Naive thymus-derived CD4-positive, alpha-beta T cell (primary cell): Measurements from ENCODE around the gene SYT8. TPM values are rescaled to one million over a fixed set of nuclear protein-coding genes. Genes with fewer than 3 reads are reported as not detected.

ENCODE experiments used
- ATAC-seq: fragments of 150-1000 bp; cut with Tn5 transposase; 2 replicates; pipeline ENCODE4 v1.10.0; 2021; ENCODE audit warnings: mild to moderate bottlenecking, moderate library complexity
- CTCF ChIA-PET: fragments of 350-600 bp; sonication (Branson Sonifier 250); formaldehyde crosslinking; loops from one replicate; lab custom pipeline; 2021; ENCODE audit warnings: antibody characterized with exemption; lab: Charles Lee
- POLR2A ChIA-PET: fragments of 350-600 bp; sonication (Branson Sonifier 250); formaldehyde crosslinking; loops from one replicate; lab custom pipeline; 2021; ENCODE audit warnings: antibody characterized with exemption, inconsistent platforms; lab: Charles Lee
- DNase-seq, 9 donors: peaks; one replicate each; pipeline versions ENCODE4 v3.0.0 to v3.0.0-alpha.2; 2020 to 2022; ENCODE audit warnings: mixed read lengths in 1 of 9
- H3K27ac ChIP-seq: one replicate; pipeline ENCODE4 v1.7.0; 2013; ENCODE audit warnings: mild to moderate bottlenecking, low read depth, low read length, moderate library complexity
- H3K27me3 ChIP-seq, 2 donors: one replicate each; pipeline ENCODE4 v1.7.0; 2013; ENCODE audit warnings: low read length in 2 of 2, mild to moderate bottlenecking in 2 of 2, moderate library complexity in 2 of 2; ENCODE audit not compliant: control insufficient read depth in 2 of 2, insufficient read depth in 2 of 2
- H3K36me3 ChIP-seq, 3 experiments: 1 replicate in 2 of 3; 2 replicates in 1 of 3; pipeline ENCODE4 v1.7.0; 2013; ENCODE audit warnings: low read length in 3 of 3, mild to moderate bottlenecking in 3 of 3, moderate library complexity in 1 of 3; ENCODE audit not compliant: insufficient read depth in 3 of 3, control insufficient read depth in 2 of 3
- H3K4me1 ChIP-seq, 2 donors: one replicate each; pipeline ENCODE4 v1.7.0; 2013; ENCODE audit warnings: low read length in 2 of 2, mild to moderate bottlenecking in 2 of 2, moderate library complexity in 1 of 2; ENCODE audit not compliant: control insufficient read depth in 2 of 2, insufficient read depth in 2 of 2
- H3K4me3 ChIP-seq: 2 replicates; pipeline ENCODE4 v1.7.0; 2013; ENCODE audit warnings: mild to moderate bottlenecking, low read length
- H3K9me3 ChIP-seq, 3 experiments: 1 replicate in 2 of 3; 2 replicates in 1 of 3; pipeline ENCODE4 v1.7.0; 2013; ENCODE audit warnings: low read length in 3 of 3; ENCODE audit not compliant: control insufficient read depth in 2 of 3
- H3K27ac Mint-ChIP-seq, 9 donors: one replicate each; pipeline ENCODE4 v1.8.0; 2020 to 2022; ENCODE audit warnings: mixed read lengths in 9 of 9, mild to moderate bottlenecking in 8 of 9, moderate library complexity in 5 of 9, inconsistent platforms in 2 of 9
- H3K27me3 Mint-ChIP-seq, 5 donors: one replicate each; pipeline ENCODE4 v1.8.0; 2021 to 2022; ENCODE audit warnings: mixed read lengths in 5 of 5, mild to moderate bottlenecking in 1 of 5
- H3K36me3 Mint-ChIP-seq, 5 donors: one replicate each; pipeline ENCODE4 v1.8.0; 2020 to 2022; ENCODE audit warnings: mixed read lengths in 5 of 5, mild to moderate bottlenecking in 3 of 5, inconsistent platforms in 1 of 5
- H3K4me1 Mint-ChIP-seq, 7 donors: one replicate each; pipeline ENCODE4 v1.8.0; 2020 to 2022; ENCODE audit warnings: mixed read lengths in 7 of 7, mild to moderate bottlenecking in 3 of 7, inconsistent platforms in 1 of 7
- H3K4me3 Mint-ChIP-seq, 10 donors: one replicate each; pipeline ENCODE4 v1.8.0; 2020 to 2022; ENCODE audit warnings: mild to moderate bottlenecking in 10 of 10, mixed read lengths in 10 of 10, moderate library complexity in 6 of 10, inconsistent platforms in 2 of 10
- H3K9me3 Mint-ChIP-seq, 11 donors: one replicate each; pipeline ENCODE4 v1.8.0; 2020 to 2022; ENCODE audit warnings: mixed read lengths in 11 of 11, mild to moderate bottlenecking in 4 of 11, inconsistent platforms in 1 of 11, moderate library complexity in 1 of 11
- intact Hi-C, 2 donors: fragments of 100-400 bp; cut with micrococcal nuclease; formaldehyde crosslinking; loops; one replicate each; pipeline ENCODE4 v1.15.1; 2023
- polyA plus RNA-seq, 2 donors: library from polyadenylated mRNA; unstranded; fragments of 300-500 nt; fragmentation: Illumina TruSeq; gene quantifications; one replicate each; pipeline ENCODE4 v1.2.3, GENCODE V29; 2021
- total RNA-seq, 6 experiments: library from RNA in 5 of 6; stranded (reverse) in 5 of 6; gene quantifications; 1 replicate in 5 of 6; 2 replicates in 1 of 6; pipeline ENCODE4 v1.2.3 and lab custom pipeline; 2021 to 2026

SYT8 gene
- total and polyA plus RNA-seq, 7 experiments from 2014 or later, result not detected

- no peaks in the 10 kb centered on the region for H3K27me3 ChIP-seq
- Mint-ChIP-seq H3K36me3 (peaks cover 0 to 2% (median 0%) of the 10 kb centered on the region in 5 donors), H3K27me3 (no peaks in the 10 kb centered on the region), H3K4me1 (peaks cover 6 to 36% (median 10%) of the 10 kb centered on the region in 7 donors), H3K27ac (peak overlapping the region in 2 of 9 donors; percentile 14 to 58), H3K9me3 (no peaks in the 10 kb centered on the region), H3K4me3 (no peak overlapping the region)
- no peak for ATAC-seq
- ChIA-PET POLR2A (interaction anchor here (0.6 to 1.8 kb wide), 3 partner anchors 11 to 274 kb away, joined by 3 to 15 read pairs (median 3); no protein-coding TSS in a partner anchor), CTCF (interaction anchor here (1.2 to 3.5 kb wide), 5 partner anchors 28 to 48 kb away, joined by 4 to 12 read pairs (median 6); partner anchors contain the start of gene LSP1)
- H3K9me3 ChIP-seq, result no peaks in the 10 kb centered on the region
- peaks cover 0 to 3% of the 10 kb centered on the region in 2 donors for H3K4me1 ChIP-seq
- H3K4me3 ChIP-seq, result no peak overlapping the region
- DNase-seq, result no peak
- H3K36me3 ChIP-seq, result peaks cover 9 to 55% (median 10%) of the 10 kb centered on the region in 3 experiments
- intact Hi-C loops, result loop anchor here (5.0 kb wide), 1 partner anchor 36 kb away; the partner anchor contains the start of gene TNNT3 (in 2 of the 2)
- no peak overlapping the region for H3K27ac ChIP-seq
Measured at GRCh38 chr11:1880746-1881441, 46.1 kb downstream of the SYT8 start.

DNA sequence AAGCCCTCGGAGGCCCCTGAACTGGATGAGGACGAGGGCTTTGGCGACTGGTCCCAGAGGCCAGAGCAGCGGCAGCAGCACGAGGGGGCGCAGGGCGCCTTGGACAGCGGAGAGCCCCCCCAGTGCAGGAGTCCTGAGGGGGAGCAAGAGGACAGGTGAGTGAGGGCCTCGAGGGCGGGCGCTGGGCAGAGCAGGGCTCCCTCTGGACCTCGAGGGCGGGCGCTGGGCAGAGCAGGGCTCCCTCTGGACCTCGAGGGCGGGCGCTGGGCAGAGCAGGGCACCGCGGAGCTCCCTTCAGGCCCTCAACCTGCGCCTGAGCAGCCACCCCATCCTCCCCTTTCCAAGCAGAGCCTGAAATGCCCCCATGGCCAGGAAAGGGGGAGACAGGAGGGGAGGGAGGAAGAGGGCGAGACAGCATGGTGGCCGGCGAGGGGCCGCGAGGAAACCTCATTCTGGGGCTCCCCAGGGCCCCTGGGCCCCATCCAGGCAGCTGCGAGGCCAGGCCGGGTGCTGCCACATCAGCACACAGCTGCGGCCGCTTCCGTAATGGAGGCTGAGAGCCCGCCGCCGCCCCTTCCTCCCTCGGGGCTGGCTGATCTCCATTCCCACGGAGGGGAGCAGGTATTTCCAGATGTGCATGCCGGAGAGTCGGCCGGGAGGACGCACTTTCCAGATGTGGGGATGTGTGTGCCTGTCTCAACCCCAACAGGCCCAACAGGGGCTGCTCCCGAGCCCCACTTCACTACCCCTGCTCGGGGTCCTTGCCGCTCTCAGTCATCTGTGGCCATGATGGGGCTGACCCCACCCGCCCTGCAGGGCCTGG is 46.9 kb downstream of the SYT8 start:
- peaks cover 0 to 3% of the 10 kb centered on the region in 2 donors for H3K4me1 ChIP-seq
- peaks cover 10 to 63% (median 12%) of the 10 kb centered on the region in 3 experiments for H3K36me3 ChIP-seq
- DNase-seq (peak in 2 of 9 donors; percentile 19 to 35), ATAC-seq (peak; percentile 36)
- H3K27me3 ChIP-seq, result no peaks in the 10 kb centered on the region
- peaks cover 0 to 2% (median 0%) of the 10 kb centered on the region in 5 donors for H3K36me3 Mint-ChIP-seq
- no peaks in the 10 kb centered on the region for H3K27me3 Mint-ChIP-seq
- no peak overlapping the region for H3K4me3 Mint-ChIP-seq
- CTCF ChIA-PET, result interaction anchor here (0.6 to 2.4 kb wide), 26 partner anchors 9 to 270 kb away, joined by 3 to 12 read pairs (median 4); partner anchors contain the start of gene PRR33
- POLR2A ChIA-PET, result interaction anchor here (0.6 to 2.9 kb wide), 6 partner anchors 10 to 273 kb away, joined by 3 to 37 read pairs (median 4); partner anchors contain the start of genes LSP1 and PRR33
- H3K27ac ChIP-seq, result peak overlapping the region; percentile 46
- intact Hi-C loops, result loop anchor here (1.0 to 5.0 kb wide), 4 partner anchors 28 to 270 kb away; partner anchors contain the start of genes TNNT3 (in 2 of the 2) and LSP1 (in 1 of the 2)
- H3K27ac Mint-ChIP-seq, result no peak overlapping the region
- H3K9me3 ChIP-seq, result no peaks in the 10 kb centered on the region
- no peak overlapping the region for H3K4me3 ChIP-seq
- no peaks in the 10 kb centered on the region for H3K9me3 Mint-ChIP-seq
- H3K4me1 Mint-ChIP-seq, result peaks cover 6 to 29% (median 10%) of the 10 kb centered on the region in 7 donors

DNA sequence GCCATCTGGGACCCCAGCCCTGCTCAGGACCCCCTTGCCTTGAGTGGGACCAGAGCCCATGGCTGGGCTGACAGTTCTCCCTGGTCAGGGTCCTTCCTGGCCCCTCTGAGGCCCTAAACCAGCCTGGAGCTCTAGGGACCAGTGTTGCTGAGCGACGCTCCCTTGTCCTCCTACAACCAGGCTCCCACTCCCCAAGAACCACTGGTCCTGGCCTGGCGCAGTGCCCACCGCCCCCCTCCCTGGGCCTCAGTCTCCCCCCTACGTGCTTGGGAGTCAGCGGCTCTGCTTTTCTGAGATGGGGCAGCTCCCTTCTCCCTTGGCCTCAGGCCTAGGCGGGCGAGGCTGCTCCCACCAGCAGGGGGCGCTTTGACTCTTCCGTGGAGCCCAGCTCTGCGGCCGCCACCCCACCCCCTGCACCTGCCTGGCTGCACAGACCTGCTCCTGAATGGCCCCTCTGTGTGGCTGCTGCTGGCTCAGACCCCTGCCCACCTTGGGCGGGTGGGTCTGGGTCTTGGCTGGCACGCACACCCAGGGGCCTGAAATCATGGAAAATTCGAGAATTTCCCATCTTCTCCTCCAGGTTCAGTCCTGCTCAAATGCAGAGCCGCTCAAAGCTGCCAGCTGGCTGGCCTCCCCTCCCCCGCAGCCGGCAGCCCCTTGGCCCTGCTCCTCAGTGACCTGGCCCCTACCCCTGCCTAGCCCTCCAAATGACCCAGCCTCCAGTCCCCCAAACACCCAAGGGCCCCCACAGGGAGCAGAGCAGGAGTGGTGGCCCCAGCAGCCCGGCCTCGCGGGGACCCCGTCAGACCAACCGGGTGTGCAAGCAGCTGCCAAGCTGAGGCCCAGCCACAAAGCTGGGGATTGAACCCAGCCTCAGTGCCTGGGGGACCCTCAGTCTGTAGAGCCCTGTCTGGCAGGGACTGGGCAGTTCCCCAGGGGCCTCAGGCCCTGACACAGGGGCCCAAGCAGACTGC is 47.8 kb downstream of the SYT8 start:
- ATAC-seq (peak; percentile 89), DNase-seq (peak; percentile 65 to 87 (median 80))
- Mint-ChIP-seq H3K27ac (peak overlapping the region in 4 of 9 donors; percentile 20 to 60 (median 48)), H3K9me3 (no peaks in the 10 kb centered on the region), H3K4me1 (peaks cover 6 to 29% (median 11%) of the 10 kb centered on the region in 7 donors), H3K27me3 (no peaks in the 10 kb centered on the region), H3K4me3 (no peak overlapping the region), H3K36me3 (peaks cover 0 to 2% (median 0%) of the 10 kb centered on the region in 5 donors)
- Histone ChIP-seq H3K27me3 (no peaks in the 10 kb centered on the region), H3K4me3 (no peak overlapping the region), H3K36me3 (peaks cover 10 to 72% (median 15%) of the 10 kb centered on the region in 3 experiments), H3K9me3 (no peaks in the 10 kb centered on the region), H3K27ac (peak overlapping the region; percentile 46), H3K4me1 (peaks cover 0 to 3% of the 10 kb centered on the region in 2 donors)
- intact Hi-C loops, result loop anchor here (1.0 to 5.0 kb wide), 4 partner anchors 29 to 269 kb away; partner anchors contain the start of genes TNNT3 (in 2 of the 2) and LSP1 (in 1 of the 2)
- CTCF ChIA-PET, result interaction anchor here (0.6 to 2.4 kb wide), 28 partner anchors 8 to 312 kb away, joined by 3 to 12 read pairs (median 4); partner anchors contain the start of gene PRR33
- POLR2A ChIA-PET, result interaction anchor here (0.7 to 2.9 kb wide), 5 partner anchors 9 to 65 kb away, joined by 3 to 37 read pairs (median 7); partner anchors contain the start of genes LSP1 and PRR33

DNA sequence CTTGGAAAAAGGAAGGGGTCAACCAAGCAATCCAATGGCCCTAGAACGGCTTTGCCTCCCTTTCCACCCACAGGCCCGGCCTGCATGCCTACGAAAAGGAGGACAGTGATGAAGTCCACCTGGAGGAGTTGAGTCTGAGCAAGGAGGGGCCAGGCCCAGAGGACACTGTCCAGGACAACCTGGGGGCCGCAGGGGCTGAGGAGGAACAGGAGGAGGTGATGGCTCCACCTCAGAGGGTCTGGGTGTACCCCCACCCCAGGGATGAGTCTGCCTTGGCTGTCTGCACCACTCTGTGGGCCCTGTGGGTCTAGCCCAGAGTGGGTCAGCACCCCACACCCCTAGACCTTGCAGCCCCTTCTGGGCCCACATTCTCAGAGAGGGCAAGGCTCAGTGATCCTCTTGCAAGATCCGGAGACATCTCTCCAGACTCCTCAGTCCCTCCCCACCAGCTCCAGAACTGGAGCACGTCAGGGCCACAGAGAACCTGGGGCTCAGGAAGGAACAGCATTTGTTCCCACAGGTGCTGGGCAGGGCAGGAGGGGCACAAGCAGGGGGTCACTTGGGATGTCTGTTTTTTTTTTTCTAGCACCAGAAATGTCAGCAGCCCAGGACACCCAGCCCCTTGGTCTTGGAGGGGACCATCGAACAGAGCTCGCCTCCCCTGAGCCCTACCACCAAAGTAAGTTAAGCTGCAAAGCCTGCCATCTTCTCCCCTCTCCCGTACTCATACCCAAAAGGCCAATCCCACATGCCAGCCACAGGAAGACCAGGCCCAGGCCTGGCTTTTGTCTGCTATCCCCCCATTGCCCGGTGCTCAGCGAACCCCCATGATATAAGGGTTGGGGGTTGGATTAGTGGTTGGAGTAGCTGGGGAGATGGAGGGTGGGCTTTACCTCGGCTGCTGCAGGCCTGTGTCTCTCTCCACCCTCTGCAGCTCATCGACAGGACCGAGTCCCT is 48.8 kb downstream of the SYT8 start:
- Mint-ChIP-seq H3K4me1 (peaks cover 10 to 30% (median 21%) of the 10 kb centered on the region in 7 donors), H3K36me3 (peaks cover 0 to 4% (median 0%) of the 10 kb centered on the region in 5 donors), H3K9me3 (no peaks in the 10 kb centered on the region), H3K27me3 (no peaks in the 10 kb centered on the region), H3K4me3 (no peak overlapping the region), H3K27ac (peak overlapping the region in 2 of 9 donors; percentile 32)
- DNase-seq (no peak), ATAC-seq (no peak)
- H3K4me1 ChIP-seq, result peaks cover 6 to 12% of the 10 kb centered on the region in 2 donors
- intact Hi-C loops, result loop anchor here (5.0 kb wide), 1 partner anchor 34 kb away; the partner anchor contains the start of gene TNNT3 (in 2 of the 2)
- ChIA-PET CTCF (interaction anchor here (0.5 to 2.4 kb wide), 6 partner anchors 18 to 231 kb away, joined by 3 to 10 read pairs (median 4); partner anchors contain the start of gene TNNT3), POLR2A (interaction anchor here (0.6 to 2.9 kb wide), 3 partner anchors 32 to 231 kb away, joined by 3 to 37 read pairs (median 7); partner anchors contain the start of gene LSP1)
- H3K36me3 ChIP-seq, result peaks cover 10 to 83% (median 18%) of the 10 kb centered on the region in 3 experiments
- no peak overlapping the region for H3K27ac ChIP-seq
- no peaks in the 10 kb centered on the region for H3K9me3 ChIP-seq
- H3K4me3 ChIP-seq, result no peak overlapping the region
- no peaks in the 10 kb centered on the region for H3K27me3 ChIP-seq
